Suppressor macrophage treated with lipopolysaccharide for 4 hours (primary cell): ENCODE measurements around the gene CACFD1.

Experiments
- DNase-seq: peaks from one replicate; pipeline ENCODE4 v3.0.0-alpha.2; 2020

Gene CACFD1

DNA sequence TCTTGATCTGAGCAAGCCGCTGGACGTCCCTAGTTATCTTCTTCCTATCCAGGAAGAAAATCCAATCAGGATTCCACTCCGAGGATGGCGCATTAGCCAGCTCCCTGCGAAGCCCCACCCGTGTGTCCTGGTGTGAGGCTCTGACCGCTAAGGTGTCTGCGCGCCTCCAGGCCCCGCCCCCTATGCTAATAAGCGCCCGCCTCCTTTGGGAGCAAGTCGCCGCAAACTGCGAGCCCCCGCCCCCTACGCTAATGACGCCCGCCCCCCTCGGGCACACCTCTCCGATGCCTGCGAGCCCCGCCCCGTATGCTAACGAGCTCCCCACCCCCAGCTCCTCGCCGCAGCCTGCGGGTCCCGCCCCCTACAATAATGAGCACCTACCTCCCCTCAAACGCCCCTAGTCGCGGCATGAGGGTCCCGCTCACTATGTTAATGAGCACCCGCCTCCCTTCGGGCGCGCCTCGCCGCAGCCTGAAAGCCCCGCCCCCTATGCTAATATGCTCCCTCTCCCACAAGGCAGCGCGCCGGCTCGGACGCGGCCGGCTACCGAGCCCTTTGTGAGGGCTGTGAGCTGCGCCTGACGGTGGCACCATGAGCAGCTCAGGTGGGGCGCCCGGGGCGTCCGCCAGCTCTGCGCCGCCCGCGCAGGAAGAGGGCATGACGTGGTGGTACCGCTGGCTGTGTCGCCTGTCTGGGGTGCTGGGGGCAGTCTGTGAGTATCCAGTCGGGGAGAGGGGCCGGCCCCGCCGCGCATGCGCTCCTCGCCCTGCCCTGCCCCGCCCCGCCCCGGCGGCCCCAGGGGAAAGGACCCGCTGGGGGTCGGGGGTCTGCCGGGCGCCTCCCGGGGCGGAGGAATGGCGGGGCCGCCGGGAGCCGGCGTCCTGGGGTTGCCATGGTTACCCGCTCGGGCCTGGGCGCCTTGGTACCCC is at the start of gene CACFD1:
Gene CACFD1 (plus strand): TSS at position 503 of the 929 bp plus-strand sequence. CDS start 89 bp downstream, at position 592.
- DNase-seq = peak; percentile 91

DNA sequence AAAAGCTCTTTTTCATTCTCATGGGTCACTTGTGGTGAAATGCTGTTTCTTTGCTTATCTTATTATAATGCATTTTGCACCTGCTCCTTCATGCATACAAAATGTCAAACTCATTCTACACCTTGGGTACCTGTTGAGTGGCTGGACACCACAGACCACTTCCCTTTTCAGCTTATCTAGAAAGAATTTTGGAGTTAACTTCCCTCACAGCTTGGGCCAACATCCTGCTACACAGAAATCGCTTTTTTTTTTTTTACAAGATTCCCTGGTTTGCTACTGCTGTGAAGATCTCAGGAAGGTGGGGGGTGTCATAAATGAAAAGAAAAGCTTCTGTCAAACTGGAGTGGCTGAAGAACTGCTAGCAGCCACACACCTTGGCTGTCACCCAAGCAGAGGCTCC is 44.6 kb upstream of the CACFD1 start:
- DNase-seq = no peak

DNA sequence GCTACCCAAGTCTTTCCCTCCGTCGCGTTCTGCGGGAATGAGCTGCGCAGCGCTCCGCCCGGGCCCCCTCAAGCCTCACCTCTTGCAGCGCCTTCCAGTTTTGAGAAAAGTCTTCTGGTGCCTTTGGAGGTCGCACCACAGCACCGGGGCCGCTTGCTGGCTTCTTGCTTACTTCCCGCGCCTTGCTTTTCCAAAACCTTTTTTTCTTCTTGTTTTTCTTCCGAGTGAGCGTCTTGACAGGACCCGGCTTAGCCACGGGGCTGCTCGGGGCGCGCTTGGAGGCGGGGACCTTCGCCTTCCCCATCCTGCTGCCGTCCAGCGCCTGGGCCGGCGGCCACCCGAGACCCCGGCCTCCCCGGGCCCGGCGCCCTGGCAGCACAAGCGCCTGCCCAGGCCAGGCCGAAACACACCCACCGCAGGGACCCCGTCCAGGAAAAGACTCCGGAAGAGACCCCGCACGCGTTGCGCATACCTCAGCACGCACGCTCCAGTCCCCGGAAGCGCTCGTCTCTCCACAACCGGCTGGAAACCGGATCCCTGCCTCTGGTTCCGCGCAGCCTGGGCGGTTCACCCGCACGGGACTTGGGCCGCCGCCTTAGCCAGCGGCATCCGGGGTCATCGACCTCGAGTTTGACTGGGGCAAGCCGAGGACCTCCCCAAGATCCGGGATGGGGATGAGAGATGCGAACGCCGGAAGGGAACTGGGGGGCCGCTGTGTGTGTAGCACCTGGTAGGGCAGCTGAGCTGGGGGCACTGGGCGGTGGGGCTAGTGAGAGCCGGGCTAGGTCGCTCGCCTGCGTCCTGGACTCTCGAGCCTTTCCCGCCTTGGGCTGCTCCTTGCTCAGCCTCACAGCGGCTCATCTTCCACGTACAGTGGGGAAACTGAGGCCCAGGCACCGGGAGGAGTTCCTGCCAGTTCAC is 42.0 kb upstream of the CACFD1 start, which contains the start of gene REXO4:
Gene REXO4 (minus strand): TSS at position 470 of the 921 bp plus-strand sequence. CDS start 166 bp downstream, at position 304.
- peak; percentile 89 for DNase-seq

DNA sequence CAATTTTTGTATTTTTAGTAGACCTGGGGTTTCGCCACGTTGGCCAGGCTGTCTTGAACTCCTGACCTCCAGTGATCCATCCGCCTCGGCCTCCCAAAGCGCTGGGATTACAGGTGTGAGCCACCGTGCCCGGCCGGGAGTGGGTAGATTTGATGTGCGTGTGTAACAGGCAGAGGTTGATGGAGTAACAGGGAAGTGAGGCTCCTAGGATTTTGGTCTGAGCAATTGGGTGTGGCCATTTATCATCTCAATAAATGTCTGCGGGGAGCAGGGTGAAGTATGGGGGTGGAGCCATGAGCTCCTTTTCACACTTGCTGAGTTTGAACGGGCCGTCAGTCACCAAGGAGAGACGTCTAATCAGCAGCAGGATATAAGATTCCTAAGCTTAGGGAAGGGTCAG is 40.8 kb upstream of the CACFD1 start:
- DNase-seq = no peak

DNA sequence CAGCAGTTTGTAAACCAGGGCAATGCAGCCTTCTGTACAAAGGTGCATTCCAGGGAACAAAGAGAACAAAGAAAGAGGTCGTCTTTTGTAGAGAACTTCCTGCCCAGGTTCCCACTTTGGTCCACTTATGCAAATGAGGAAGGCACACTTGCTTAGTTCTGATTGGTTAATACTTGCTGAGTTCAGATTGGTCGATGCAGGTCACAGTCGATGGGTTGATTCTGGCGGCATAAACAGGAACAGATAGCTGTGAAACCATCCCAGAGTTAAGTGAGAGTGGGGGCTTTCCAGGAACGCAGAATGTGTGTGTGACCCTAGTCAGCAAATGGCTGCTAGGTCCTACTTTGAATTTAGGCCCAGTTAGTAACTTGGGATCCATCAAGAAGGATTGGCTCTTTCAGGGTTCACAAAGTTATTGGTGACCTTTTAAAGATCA is 39.4 kb upstream of the CACFD1 start:
- peak; percentile 19 for DNase-seq

DNA sequence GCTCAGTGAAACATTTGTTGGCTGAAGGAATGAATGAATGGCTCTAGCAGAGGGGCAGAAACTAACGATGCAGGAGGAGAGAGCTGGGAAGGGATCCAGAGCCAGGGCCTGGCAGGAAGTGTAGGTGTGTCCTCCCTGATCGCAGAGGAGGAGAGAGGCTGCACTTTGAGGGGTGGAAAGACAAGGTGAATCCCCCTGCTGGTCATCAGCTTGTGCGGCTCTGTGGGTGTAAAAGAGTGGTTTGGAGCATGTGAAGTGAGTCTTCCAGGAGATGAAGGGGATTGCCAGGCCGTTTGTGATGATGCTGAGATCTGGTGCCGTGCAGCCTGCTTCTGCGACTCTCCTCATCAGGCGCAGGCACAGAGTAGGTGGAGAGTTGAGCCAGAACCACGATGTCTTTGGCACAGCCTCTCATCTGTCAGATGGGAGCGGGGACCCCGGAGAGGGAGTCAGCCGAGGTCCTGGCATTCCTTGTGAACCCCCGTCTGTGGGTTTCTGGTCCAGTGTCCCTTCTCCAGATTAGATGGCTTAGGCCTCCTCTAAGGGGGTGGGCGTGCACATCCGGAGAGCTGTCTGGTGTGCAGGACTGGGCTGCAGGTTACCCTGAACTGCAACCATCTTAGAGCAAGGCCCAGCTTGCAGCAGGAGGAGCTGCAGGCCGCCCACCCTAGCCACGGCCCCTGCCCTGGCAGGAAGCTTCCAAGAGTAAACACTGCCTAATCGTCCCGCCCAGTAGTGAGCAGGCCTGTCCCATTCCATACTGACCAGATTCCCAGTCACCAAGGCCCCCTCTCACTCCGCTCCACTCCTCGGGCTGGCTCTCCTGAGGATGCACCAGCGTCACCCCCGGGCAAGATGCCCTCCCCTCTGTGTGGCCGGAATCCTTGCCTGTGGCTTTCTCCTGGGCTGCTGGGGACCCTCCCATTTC is 37.9 kb upstream of the CACFD1 start, which contains the start of gene ADAMTS13:
Gene ADAMTS13 (plus strand): TSS at position 753 of the 928 bp plus-strand sequence. CDS start 77 bp downstream, at position 830.
- no peak for DNase-seq

DNA sequence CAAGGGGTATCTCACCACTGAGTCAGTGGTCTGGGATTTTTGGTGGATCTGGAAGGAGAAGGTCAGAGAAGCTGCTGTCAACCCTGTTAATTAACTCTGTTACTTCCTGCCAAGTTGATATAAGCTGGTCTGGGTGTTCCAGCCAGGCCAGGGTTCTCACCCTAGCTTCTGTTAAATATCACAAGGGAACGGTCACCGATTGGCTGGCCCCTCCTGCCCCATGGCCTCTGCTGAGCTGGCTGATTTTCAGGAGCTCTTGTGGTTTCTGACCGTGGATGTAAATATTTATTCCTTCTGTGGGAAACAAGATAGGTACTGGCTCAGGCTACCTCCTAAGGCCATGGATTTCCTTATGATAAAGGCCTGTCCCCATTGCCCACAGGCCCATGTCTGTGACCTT is 36.6 kb upstream of the CACFD1 start:
- no peak for DNase-seq

DNA sequence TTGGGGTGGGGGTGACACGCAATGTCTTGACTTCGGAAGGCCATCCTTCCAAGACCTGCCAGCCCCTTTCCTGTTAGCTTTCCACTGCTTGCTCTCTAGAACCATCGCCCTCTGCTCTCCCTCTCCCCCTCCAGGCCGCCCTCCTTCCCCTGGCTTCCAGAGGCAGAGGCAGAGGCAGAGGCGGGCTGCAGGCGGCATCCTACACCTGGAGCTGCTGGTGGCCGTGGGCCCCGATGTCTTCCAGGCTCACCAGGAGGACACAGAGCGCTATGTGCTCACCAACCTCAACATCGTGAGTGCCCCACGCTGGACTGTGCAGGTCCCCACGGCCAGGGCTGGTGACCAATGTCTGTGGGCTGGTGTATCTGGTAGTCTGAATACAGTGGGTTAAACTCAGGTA is 35.6 kb upstream of the CACFD1 start:
- no peak for DNase-seq

DNA sequence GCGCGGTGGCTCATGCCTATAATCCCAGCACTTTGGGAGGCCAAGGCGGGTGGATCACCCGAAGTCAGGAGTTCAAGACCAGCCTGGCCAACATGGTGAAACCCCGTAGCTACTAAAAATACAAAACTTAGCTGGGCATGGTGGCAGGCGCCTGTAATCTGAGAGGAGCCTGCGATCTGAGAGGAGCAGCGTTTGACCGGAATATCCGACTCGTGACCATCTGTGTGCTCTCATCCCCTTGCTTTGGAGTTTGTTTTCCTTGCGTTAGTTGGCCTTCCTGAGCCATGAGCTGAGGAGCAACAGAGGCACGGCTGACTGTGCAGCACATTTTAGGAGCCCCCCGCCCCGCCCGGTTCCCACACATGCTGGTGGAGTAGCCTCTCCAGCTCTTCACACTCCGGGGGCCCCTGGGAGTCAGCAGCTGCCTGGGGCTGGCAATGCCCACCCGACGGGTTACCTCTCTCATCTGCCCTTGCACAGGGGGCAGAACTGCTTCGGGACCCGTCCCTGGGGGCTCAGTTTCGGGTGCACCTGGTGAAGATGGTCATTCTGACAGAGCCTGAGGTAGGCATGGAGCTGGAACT is 34.6 kb upstream of the CACFD1 start:
- DNase-seq = no peak

DNA sequence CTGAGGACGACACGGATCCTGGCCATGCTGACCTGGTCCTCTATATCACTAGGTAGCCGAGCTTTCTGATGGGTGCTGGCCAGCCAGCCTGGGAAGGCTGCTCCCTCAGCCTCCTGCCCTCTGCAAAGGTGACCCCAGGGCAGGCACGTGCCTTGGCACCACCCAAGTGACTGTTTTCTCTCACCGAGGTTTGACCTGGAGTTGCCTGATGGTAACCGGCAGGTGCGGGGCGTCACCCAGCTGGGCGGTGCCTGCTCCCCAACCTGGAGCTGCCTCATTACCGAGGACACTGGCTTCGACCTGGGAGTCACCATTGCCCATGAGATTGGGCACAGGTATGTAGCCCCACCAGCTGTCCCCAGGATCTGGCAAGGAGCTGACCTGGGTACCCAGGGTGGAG is 33.8 kb upstream of the CACFD1 start:
- no peak for DNase-seq

DNA sequence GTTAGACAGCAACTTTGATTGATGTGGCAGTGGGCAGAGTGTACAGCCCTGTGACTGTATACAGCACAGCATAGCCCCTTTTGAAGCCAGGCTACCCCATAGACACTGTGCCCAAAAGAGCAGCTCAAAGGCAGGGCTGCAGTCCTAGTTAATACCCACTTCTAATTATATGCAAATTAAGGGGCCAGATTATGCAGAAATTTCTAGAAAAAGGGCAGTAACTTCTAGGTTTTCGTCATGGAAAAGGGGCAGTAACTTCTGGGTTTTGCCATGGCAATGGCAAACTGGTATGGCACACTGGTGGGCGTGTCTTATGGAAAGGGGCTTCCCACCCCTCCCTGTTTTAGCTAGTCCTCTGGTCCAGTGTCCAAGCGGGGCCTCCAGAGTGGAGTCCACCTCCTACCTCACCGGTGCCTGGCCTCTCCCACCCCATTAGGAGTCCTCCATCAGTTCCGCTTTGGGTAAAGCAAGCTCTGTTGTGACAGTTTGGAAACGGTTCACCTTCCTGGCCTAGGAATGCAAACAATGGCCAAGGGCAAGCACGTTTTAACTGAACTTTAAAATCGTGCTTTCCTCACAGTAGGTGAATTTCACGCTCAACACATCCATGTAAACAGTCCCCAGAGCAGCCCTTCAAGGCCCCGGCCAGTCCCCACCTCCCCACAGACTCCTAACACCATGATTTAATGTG is 32.0 kb upstream of the CACFD1 start:
- no peak for DNase-seq

DNA sequence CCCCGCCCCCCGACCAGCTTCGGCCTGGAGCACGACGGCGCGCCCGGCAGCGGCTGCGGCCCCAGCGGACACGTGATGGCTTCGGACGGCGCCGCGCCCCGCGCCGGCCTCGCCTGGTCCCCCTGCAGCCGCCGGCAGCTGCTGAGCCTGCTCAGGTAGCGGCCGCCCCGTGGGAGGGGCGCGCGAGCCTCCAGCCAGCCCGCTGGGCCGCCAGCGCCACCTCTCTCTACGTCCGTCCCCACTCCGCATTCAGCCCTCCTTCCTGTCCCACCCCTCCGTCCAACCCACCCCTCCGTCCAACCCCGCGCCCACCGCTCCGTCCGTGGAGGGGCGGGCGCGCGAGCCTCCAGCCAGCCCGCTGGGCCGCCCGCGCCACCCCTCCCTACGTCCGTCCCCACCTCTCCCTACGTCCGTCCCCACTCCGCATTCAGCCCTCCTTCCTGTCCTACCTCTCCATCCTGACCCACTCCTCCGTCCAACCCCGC is 31.1 kb upstream of the CACFD1 start:
- DNase-seq = no peak

DNA sequence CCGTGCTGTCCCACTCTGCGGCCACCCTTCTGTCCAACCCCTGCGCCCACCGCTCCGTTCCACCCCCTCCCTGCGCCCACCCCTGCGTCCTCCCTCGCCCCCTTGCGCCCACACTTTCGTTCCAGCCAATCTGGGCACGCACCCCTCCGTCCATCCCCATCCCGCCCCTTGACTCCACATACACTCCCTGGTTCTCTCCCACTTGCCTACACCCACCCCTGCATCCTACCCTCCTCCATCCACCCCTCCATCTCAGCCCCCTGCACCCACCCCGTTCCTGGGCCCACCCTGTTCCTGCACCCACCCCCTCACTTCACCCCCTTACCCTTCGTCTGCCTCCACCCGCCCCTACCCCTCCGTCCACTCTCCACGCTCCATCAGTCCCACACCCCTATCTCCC is 30.6 kb upstream of the CACFD1 start:
- no peak for DNase-seq

DNA sequence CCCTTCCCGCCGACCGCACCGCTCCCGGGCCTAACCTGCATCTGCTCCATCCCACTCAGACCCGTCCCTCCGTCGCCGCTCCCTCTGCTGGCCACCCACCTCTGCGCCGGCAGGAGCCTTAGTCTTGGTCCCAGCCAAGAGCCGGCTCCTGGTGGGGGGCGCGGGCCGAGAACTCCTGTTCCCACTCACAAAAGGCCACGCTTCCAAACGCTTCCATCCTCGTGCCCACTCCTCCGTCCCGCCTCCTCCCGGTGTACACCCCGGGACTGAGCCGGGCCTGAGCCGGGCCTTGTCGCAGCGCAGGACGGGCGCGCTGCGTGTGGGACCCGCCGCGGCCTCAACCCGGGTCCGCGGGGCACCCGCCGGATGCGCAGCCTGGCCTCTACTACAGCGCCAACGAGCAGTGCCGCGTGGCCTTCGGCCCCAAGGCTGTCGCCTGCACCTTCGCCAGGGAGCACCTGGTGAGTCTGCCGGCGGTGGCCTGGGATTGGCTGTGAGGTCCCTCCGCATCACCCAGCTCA is 30.1 kb upstream of the CACFD1 start:
- no peak for DNase-seq

DNA sequence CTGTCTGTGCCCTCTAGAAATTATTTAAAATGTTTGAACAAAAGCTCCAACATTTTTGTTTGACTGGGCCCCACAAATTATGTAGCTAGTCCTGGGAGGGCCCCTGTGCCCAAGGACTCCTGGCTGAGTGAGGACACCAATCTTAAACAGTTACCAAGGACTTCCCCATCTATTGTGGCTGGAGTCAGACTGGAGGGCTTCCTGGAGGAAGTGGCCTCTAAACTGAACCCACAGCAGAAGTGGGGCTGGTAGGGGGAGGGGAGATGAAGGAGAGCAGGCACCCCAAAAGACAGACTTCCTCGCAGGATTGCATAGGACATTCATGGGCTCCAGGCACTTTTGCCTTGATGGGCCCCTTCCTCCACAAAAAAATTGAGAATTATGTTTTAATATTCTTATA is 29.5 kb upstream of the CACFD1 start:
- no peak for DNase-seq

DNA sequence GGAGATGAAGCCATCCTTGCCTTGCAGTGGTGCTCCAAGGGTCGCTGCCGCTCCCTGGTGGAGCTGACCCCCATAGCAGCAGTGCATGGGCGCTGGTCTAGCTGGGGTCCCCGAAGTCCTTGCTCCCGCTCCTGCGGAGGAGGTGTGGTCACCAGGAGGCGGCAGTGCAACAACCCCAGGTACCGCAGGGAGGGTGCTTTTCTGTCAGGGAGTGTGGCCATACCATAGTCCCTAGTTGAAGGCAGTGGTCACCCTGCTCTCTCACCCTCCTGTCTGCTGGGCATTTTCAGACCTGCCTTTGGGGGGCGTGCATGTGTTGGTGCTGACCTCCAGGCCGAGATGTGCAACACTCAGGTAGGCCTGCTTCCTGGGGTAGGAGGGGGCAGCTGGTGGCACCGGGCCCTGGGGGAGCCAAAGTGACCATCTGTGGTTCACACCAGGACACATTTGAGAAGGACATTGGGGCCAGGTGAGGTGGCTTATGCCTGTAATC is 26.4 kb upstream of the CACFD1 start:
- DNase-seq = no peak

DNA sequence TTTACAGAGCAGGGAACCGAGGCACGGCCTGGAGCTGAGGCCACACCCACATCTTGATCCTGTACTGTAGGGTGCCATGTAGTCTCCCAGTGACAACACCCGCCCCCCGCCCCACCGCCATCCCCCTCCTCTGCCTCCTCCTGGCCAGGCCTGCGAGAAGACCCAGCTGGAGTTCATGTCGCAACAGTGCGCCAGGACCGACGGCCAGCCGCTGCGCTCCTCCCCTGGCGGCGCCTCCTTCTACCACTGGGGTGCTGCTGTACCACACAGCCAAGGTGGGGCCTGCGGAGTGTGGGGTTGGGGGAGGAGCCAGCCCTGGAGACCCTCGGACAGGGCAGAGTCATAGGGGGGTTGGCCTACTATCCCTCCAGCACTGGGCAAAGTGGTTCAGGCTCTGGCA is 23.1 kb upstream of the CACFD1 start:
- DNase-seq = no peak

DNA sequence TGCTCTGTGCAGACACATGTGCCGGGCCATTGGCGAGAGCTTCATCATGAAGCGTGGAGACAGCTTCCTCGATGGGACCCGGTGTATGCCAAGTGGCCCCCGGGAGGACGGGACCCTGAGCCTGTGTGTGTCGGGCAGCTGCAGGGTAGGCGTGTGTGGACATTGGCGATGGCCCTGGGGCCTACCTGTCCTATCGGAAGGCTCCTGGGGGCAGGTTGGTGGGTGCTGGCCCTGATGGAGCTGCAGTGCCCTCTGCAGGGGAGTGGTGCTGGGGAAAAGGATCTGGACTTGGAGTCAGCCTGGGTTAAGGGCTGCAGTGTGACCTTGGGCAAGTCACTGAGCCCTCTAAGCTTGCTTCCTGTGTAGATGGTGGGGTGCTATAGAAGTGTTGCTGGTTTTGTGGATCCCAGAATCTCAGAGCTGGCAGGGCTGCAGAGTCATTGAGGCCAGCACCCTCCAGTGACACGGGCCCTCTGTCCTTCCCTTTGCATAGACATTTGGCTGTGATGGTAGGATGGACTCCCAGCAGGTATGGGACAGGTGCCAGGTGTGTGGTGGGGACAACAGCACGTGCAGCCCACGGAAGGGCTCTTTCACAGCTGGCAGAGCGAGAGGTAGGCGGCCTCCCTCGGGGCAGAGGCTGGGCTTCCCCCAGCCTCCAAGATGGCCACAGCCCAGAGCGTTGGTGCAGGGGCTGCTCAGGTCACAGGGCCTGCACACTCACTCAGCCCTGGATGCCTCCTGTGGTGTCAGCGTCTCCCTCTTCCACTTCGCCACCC is 21.8 kb upstream of the CACFD1 start:
- DNase-seq = no peak

DNA sequence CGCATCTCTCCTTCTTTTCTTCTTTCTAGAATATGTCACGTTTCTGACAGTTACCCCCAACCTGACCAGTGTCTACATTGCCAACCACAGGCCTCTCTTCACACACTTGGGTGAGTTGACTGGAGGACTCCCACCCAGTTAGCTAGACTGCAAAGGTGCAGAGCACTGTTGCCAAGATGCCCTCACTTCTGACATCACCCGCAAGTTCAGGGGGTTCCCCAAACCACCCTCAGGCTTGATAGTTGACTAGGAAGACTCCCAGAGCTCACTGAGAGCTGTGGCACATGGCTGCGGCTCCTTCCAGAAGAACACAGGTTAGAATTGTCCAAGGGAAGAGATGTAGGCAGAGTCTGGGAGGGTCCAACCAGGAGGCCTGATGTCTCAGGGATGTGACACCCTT is 20.4 kb upstream of the CACFD1 start:
- DNase-seq = no peak

DNA sequence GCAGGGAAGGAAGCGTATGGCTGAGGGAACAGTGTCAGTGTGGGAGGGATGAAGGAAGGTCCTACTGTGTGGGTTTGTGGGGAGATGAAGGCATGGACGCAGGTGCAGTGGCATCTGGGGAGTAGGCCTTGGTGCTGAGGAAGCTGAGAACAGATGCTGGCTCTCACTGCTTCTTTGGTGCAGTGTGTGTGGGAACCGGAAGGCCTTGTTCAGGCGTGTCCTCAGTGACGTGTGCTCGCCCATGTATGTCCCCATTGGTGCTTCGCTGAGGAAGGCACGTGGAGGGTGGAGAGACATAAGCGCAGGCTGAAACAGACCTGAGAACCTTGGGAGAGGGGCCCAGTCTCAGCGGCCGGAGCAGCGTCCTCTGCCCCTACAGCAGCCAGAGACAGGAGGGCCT is 18.9 kb upstream of the CACFD1 start:
- no peak for DNase-seq
